DND-41 (cell line): ENCODE results near the gene MARK2.
A peak's percentile ranks its signal among the peaks of the same experiment; 100 is the strongest.

Experiments
- ATAC-seq: fragments of 200-7000 bp; cut with Tn5 transposase; 3 replicates; pipeline ENCODE4 v1.9.1; 2021; ENCODE audit warnings: low read depth; ENCODE audit not compliant: insufficient read depth
- DNase-seq: peaks from one replicate; pipeline ENCODE4 v3.0.0-alpha.2; 2020
- H2AFZ ChIP-seq: 2 replicates; pipeline ENCODE4 v1.6.0; 2012; ENCODE audit warnings: low read depth, low read length
- H3K27ac ChIP-seq: 2 replicates; pipeline ENCODE4 v1.5.1; 2012; ENCODE audit warnings: low read length, inconsistent platforms
- H3K27me3 ChIP-seq: fragments of 200-600 bp; sonication (generic); 2 replicates; pipeline ENCODE4 v1.6.0; 2012; ENCODE audit warnings: low read length, mild to moderate bottlenecking, inconsistent platforms; ENCODE audit not compliant: insufficient read depth, poor library complexity
- H3K36me3 ChIP-seq: 2 replicates; pipeline ENCODE4 v1.5.1; 2012; ENCODE audit warnings: low read length, inconsistent platforms; ENCODE audit not compliant: insufficient read depth
- H3K4me1 ChIP-seq: 2 replicates; pipeline ENCODE4 v1.5.1; 2012; ENCODE audit warnings: mild to moderate bottlenecking, low read length; ENCODE audit not compliant: insufficient read depth
- H3K4me2 ChIP-seq: 2 replicates; pipeline ENCODE4 v1.6.0; 2012; ENCODE audit warnings: mild to moderate bottlenecking, moderate library complexity, low read length, inconsistent platforms; ENCODE audit not compliant: insufficient read depth
- H3K4me3 ChIP-seq, 2 experiments: fragments of 200-600 bp in 1 of 2; shearing (Covaris generic) in 1 of 2; 2 replicates each; pipeline ENCODE4 v1.5.1; 2012 to 2016; ENCODE audit warnings: inconsistent platforms in 2 of 2, low read length in 2 of 2, mild to moderate bottlenecking in 2 of 2, low read depth in 1 of 2, moderate library complexity in 1 of 2
- H3K79me2 ChIP-seq: 2 replicates; pipeline ENCODE4 v1.6.0; 2012; ENCODE audit warnings: low read length, inconsistent platforms; ENCODE audit not compliant: insufficient read depth
- H3K9ac ChIP-seq: 2 replicates; pipeline ENCODE4 v1.6.0; 2012; ENCODE audit warnings: low read depth, mild to moderate bottlenecking, inconsistent platforms, low read length, moderate library complexity
- H3K9me3 ChIP-seq: 2 replicates; pipeline ENCODE4 v1.5.1; 2012; ENCODE audit warnings: low read length, moderate library complexity, mild to moderate bottlenecking, inconsistent platforms; ENCODE audit not compliant: insufficient read depth, severe bottlenecking
- H4K20me1 ChIP-seq: 2 replicates; pipeline ENCODE4 v1.6.0; 2012; ENCODE audit warnings: low read length; ENCODE audit not compliant: insufficient read depth
- CTCF ChIP-seq: IDR thresholded peaks from 2 replicates; pipeline ENCODE4 v1.5.1; 2012; ENCODE audit warnings: borderline replicate concordance, low read length, moderate library complexity, mild to moderate bottlenecking; ENCODE audit not compliant: poor library complexity, severe bottlenecking; ENCODE audit errors: extremely low read depth
- EZH2 ChIP-seq: IDR thresholded peaks from 3 replicates; pipeline ENCODE4 v1.6.1; 2012; ENCODE audit warnings: borderline replicate concordance, low read depth, mild to moderate bottlenecking, moderate library complexity, low read length, inconsistent platforms; ENCODE audit not compliant: severe bottlenecking

Gene MARK2

DNA sequence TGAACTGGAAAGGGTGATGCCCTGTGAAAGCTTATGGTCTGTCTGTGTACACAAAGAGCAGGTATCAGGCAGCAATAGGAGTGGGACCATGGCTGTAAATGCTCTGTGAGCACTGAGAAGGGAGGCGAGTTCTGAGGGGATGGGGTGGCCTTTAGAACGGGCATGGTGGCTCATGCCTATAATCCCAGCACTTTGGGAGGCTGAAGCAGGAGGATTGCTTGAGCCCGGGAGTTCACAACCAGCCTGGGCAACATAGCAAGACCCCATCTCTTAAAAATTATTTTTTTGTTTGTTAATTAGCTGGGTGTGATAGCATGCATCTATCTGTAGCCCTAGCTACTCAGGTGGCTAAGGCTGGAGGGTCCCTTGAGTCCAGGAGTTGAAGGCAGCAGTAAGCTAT, 22.2 kb upstream of the MARK2 start:
- no peak for TF ChIP-seq EZH2
- TF ChIP-seq CTCF: no peak
- no peak overlapping the region for H3K4me3 ChIP-seq
- no peak overlapping the region for H3K27ac ChIP-seq
- peaks cover 36% of the 10 kb centered on the region for H3K4me1 ChIP-seq
- no peaks in the 10 kb centered on the region for H3K9me3 ChIP-seq
- H3K9ac ChIP-seq: no peak overlapping the region
- no peak overlapping the region for H2AFZ ChIP-seq
- ATAC-seq: no peak
- peaks cover 36% of the 10 kb centered on the region for H4K20me1 ChIP-seq
- DNase-seq: no peak
- no peaks in the 10 kb centered on the region for H3K27me3 ChIP-seq
- H3K36me3 ChIP-seq: peaks cover 67% of the 10 kb centered on the region
- peaks cover 46% of the 10 kb centered on the region for H3K79me2 ChIP-seq
- peak overlapping the region; percentile 30; the same call in 1 of the 2 replicates for H3K4me2 ChIP-seq

- no peak for DNase-seq
- TF ChIP-seq CTCF (no peak), EZH2 (no peak)
- no peak overlapping the region for H3K27ac ChIP-seq
- H2AFZ ChIP-seq: no peak overlapping the region
- H3K36me3 ChIP-seq: peaks cover 79% of the 10 kb centered on the region
- peaks cover 46% of the 10 kb centered on the region for H3K79me2 ChIP-seq
- no peak overlapping the region for H3K4me2 ChIP-seq
- H3K4me1 ChIP-seq: peaks cover 30% of the 10 kb centered on the region
- H3K4me3 ChIP-seq: no peak overlapping the region
- no peaks in the 10 kb centered on the region for H3K27me3 ChIP-seq
- peaks cover 36% of the 10 kb centered on the region for H4K20me1 ChIP-seq
- no peaks in the 10 kb centered on the region for H3K9me3 ChIP-seq
- ATAC-seq: no peak
- no peak overlapping the region for H3K9ac ChIP-seq
Measured at GRCh38 chr11:63817758-63818498, 21.0 kb upstream of the MARK2 start.

DNA sequence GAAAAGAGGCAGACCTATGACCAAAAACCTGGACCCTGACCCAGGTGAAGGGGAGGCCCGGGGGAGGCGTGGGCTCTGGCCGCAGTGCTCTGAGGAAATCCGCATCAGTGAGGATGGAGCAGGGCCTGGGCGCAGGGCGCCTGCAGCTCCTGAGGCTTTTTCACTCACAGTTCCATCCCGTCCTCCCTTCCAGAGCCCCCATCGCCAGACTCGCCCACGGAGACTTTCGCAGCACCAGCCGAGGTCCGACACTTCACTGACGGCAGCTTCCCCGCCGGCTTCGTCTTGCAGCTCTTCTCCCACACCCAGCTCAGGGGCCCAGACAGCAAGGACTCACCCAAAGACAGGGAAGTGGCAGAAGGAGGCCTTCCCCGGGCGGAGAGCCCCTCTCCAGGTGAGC, 20.3 kb upstream of the MARK2 start:
- Histone ChIP-seq H3K79me2 (peaks cover 44% of the 10 kb centered on the region), H3K4me3 (no peak overlapping the region), H3K27me3 (no peaks in the 10 kb centered on the region), H3K9ac (no peak overlapping the region), H3K27ac (no peak overlapping the region), H3K36me3 (peaks cover 85% of the 10 kb centered on the region), H4K20me1 (peaks cover 36% of the 10 kb centered on the region), H3K9me3 (no peaks in the 10 kb centered on the region), H3K4me2 (no peak overlapping the region), H2AFZ (no peak overlapping the region), H3K4me1 (peaks cover 28% of the 10 kb centered on the region)
- ATAC-seq: no peak
- TF ChIP-seq EZH2 (no peak), CTCF (no peak)
- no peak for DNase-seq

DNA sequence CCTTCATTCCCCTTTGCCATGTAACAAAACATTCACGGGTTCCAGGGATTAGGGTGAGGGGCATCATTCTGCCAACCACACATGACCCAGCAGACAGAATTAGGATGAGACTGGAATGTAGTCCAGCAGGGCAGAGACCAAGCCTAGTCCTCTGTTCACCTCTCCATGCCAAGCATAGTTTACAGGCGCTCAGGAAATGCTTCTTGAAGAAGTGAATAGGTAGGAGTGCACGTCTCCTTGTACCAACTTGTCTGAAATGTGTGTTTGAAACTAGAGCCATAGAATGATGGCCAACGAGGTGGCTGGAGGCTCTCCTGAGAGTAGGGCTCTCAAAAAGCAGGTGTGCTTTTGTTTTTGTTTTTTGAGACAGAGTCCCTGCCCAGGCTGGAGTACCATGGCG, 17.5 kb upstream of the MARK2 start:
- DNase-seq: no peak
- peaks cover 93% of the 10 kb centered on the region for H3K36me3 ChIP-seq
- H3K4me3 ChIP-seq: no peak overlapping the region
- H3K27ac ChIP-seq: no peak overlapping the region
- H3K79me2 ChIP-seq: peaks cover 16% of the 10 kb centered on the region
- no peak overlapping the region for H3K4me2 ChIP-seq
- H3K9ac ChIP-seq: no peak overlapping the region
- H3K4me1 ChIP-seq: peaks cover 4% of the 10 kb centered on the region; the same call in 1 of the 2 replicates
- no peak overlapping the region for H2AFZ ChIP-seq
- ATAC-seq: no peak
- TF ChIP-seq EZH2: no peak
- TF ChIP-seq CTCF: no peak
- peaks cover 18% of the 10 kb centered on the region for H4K20me1 ChIP-seq
- no peaks in the 10 kb centered on the region for H3K9me3 ChIP-seq
- no peaks in the 10 kb centered on the region for H3K27me3 ChIP-seq
